PFSK-1 (cell line): ENCODE data around the gene TNIP2.

Source experiments
- POLR2AphosphoS5 ChIP-seq: IDR thresholded peaks from 2 replicates; pipeline ENCODE4 v1.6.1; 2012; ENCODE audit warnings: low read depth, mild to moderate bottlenecking, control low read depth, low read length, moderate library complexity
- TAF1 ChIP-seq: IDR thresholded peaks from 2 replicates; pipeline ENCODE4 v1.6.1; 2012; ENCODE audit warnings: low read length, control low read depth, borderline replicate concordance; ENCODE audit not compliant: insufficient read depth

DNA sequence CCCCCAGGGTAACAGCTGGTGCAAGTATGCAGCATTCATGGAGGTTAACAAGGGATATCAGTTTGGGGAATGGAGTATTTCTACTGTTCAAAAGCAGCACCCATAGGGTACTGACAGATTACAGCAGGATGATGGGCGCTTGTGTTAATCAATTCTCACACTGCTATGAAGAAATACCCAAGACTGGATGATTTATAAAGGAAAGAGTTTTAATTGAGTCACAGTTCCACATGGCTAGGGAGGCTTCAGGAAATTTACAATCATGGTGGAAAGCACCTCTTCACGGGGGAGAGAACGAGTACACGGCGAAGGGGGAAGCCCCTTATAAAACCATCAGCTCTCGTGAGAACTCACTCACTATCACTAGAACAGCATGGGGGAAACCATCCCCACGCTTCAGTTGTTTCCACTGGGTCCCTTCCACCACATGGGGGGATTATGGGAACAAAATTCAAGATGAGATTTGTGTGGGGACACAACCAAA lies 64.1 kb downstream of the TNIP2 start:
- TF ChIP-seq POLR2AphosphoS5 (no peak), TAF1 (no peak)
